Stimulated activated CD8-positive, alpha-beta memory T cell treated with anti-CD3 and anti-CD28 coated beads, Interleukin-12 subunit alpha, Interleukin-12 subunit beta, amount 100 ng/mL, for 24 hours (primary cell): ENCODE data around the gene HTT.
"Not testable (repeated sequence)": the region's sequence is repeated elsewhere in the genome, so short reads cannot be mapped to it uniquely, and the experiment has no call there.

Experiments used
- DNase-seq: peaks from one replicate; pipeline ENCODE4 v3.0.0-alpha.2; 2020; ENCODE audit errors: extremely low read depth

HTT gene

GRCh38 chr4:3082925-3083515 is 8.5 kb downstream of the HTT start:
- no peak for DNase-seq

DNA sequence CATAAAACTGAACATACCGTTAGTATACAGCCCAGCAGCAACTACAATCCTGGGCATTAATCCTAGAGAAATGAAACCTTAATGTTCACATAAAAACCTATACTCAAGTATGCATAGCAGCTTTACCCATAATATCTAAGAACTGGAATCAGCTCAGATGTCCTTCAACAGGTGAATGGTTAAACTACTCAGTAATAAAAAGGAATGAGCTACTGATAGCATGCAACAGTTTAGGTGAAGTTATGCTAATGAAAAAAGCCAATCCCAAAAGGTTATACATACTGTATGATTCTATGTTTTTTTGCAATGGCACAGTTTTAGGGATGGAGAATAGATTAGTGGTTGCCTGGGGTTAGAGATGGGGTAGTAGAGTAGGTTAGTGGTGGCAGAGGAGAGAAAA is 9.3 kb downstream of the HTT start:
- no peak for DNase-seq

DNA sequence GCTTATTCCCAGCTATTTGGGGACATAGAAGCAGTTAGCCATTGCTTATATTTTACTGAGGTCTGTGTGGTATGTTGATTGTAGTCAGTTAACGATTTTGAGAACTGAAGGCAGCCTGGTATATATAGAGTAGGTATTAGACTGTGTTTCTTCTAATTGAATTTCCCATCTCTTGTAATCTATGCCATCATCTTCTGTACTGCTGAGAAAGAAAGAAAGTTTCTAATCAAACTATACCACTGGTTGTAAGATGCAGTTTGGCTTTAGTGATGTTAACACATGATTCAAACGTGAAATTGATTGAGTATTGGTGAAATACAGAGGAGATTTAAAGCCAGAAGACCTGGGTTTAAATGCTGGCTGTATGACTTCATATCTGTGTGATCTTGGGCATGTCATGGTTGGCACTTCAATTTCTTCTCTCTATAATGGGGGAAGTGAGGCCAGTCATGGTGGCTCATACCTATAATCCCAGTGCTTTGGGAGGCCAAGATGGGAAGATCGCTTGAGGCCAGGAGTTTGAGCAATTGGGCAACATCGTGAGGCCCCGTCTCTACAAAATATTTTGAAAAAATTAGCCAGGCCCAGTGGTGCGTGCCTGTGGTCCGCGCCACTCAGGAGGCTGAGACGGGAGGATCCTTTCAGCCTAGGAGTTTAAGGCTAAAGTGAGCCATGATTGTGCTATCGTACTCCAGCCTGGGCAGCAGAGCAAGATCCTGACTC is 11.6 kb downstream of the HTT start:
- DNase-seq = no peak

DNA sequence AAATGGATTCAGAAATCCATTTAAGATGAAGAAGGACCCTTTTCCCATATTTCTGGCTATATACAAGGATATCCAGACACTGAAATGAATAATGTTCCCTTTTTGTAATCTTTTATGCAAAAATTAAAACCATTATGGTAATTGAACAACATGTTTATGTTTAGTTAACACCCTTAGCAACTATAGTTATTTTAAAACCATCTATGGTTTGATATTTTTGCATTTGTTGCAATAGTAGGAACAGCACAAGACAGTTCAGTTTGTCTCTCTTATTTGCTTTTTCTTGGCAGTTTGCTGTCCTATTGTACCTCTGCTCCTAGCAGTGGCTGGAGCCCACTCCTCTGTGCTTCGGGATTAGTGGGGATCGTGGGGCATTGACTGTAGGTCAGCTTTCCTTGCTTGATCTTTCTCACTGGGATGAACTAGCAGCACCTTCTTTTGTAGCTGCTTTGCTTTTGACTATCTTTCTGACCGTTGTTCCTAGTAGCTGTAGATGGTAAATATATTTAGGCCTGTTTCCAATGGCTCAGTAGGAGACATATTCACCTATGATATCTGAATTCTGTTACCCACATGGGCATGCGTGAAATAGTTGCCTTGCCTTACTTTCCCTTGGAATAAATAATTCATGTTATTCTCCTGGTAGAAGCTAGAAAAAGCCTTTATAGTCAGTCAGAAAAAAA is 12.8 kb downstream of the HTT start:
- no peak for DNase-seq

DNA sequence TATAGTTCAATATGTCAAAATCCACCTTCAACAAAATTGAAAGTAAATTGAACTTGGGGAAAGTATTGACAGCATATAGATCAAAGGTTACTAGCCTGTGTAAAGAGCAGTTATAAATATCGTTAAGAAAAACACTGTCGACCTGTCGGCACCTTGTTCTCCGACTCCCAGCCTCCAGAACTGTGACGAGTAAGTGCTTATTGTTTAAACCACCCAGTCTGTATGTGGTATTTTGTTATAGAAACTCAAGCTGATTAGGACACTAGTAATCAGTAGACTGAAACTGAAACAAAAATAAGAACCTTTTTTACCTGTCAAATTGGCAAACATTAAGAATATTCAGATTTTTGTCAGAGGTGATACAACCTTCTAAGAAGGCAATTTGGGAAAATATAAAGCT is 17.0 kb downstream of the HTT start:
- DNase-seq = no peak

DNA sequence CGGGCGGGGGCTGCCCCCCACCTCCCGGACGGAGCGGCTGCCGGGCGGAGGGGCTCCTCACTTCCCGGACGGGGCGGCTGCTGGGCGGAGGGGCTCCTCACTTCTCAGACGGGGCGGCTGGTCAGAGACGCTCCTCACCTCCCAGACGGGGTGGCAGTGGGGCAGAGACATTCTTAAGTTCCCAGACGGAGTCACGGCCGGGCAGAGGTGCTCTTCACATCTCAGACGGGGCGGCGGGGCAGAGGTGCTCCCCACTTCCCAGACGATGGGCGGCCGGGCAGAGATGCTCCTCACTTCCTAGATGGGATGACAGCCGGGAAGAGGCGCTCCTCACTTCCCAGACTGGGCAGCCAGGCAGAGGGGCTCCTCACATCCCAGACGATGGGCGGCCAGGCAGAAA is 20.2 kb downstream of the HTT start:
- DNase-seq = not testable (repeated sequence)

GRCh38 chr4:3096202-3096601 is 21.7 kb downstream of the HTT start:
- no peak for DNase-seq

DNA sequence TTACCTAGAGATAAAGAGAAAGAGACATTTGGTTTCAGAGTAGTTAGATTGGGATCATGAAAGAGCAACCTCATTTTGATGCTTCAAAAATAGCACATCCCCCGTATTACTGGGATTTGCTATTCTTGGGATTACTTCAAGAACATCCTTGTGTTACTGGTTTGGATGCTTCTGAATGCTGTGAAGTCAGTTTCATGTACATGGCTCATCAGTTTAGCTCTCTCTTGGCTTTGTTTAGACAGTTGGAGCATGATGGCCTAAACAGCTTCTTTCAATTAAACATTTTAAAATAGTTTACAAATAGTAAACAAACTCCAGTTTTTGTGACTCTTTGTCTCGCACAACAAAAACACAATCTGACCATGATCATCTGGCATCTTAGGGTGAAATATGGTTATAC is 23.9 kb downstream of the HTT start:
- DNase-seq = no peak

GRCh38 chr4:3106339-3107186 is 32.1 kb downstream of the HTT start:
- DNase-seq = peak; percentile 63

DNA sequence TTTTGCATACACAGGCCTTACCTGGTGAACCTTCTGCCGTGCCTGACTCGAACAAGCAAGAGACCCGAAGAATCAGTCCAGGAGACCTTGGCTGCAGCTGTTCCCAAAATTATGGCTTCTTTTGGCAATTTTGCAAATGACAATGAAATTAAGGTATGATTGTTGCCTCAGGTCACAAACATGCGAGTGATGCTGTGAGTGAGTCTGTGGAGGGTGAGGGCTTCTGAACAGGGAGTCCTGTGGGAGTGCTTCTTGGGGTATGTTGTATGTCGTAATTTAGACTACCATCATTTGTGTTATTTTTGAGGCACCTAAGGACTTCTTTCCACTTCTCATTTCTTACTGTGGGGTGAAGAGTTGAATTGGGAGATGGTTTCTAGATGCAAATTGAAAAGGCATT is 32.8 kb downstream of the HTT start:
- no peak for DNase-seq

DNA sequence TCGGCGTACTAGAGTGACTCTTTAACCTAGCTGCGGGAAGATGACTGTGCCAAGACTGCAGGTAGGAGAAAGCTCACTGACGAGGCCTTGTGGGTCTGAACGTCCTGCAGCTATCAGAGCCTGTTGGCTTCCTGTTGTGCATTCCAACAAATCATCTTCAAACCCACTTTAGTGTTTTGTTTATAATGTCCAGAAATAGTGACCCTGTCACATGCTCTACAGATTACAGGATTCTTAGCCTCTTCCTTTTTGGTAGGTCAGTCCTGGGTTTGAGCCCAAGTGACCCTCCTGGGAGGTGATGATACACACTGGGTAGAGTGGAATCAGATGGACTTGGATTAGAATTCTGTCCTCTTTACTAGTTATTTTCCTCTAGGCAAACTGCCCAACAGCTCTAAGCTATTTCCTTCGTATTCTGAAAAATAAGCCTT is 33.2 kb downstream of the HTT start:
- no peak for DNase-seq

- no peak for DNase-seq
Observed at GRCh38 chr4:3108211-3108610, 33.7 kb downstream of the HTT start.

GRCh38 chr4:3111461-3111860 is 37.0 kb downstream of the HTT start:
- DNase-seq = no peak

DNA sequence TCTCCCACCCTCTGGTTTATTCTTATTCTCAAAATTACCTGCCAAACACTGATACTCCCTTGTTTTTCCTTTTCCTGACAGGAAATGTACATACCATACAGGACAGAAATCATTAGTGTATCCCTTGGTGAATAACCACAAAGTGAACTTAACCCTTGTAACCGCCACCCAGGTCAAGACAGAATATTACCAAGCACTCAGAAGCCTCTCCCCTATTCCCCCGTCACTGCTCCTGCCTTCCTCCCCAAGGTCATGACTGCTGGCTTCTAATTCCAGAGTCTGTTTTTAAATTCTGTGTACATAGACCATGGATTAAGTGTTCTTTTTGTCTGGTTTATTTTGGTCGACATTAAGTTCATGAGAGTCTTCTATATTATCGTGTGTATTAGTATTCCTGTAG is 37.7 kb downstream of the HTT start:
- no peak for DNase-seq

DNA sequence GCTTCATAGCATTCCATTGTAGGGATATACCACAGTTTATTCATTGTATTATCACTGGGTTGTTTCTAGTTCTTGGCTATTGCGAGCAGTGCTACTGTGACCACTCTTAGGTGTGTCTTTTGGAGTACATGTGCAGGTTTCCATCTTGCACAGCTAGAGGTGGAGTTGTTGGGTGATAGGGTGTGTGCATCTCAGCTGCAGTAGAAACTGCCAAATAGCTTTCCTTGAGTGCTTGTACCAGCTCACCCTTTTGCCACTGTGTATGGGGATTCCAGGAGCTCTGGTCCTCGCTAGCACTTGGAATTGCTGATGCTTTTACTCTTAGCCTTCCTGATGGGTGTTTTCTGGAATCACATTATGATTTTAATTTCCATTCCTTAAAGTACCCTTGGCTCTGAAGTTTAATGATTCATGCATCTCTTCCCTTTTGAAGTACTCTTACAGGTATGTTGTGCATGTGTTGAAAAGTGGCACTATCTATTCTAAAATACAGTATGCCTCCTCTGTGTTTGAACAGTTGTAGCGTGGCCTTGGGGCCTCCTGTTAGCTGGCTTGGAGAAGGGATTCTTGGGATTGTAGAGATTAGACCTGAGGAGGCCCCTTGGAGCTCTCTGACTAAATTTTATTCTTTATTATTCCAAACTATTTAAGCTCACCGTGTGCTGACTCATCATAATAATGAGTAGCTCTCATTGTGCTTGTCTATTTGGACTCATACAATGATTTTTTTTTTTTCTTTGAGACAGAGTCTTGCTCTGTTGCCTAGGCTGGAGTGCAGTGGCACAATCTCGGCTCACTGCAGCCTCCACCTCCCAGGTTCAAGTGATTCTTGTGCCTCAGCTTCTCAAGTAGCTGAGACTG is 38.4 kb downstream of the HTT start:
- no peak for DNase-seq

- no peak for DNase-seq
Observed at GRCh38 chr4:3114377-3114776, 39.9 kb downstream of the HTT start.

GRCh38 chr4:3115637-3116270 is 41.3 kb downstream of the HTT start:
- no peak for DNase-seq

DNA sequence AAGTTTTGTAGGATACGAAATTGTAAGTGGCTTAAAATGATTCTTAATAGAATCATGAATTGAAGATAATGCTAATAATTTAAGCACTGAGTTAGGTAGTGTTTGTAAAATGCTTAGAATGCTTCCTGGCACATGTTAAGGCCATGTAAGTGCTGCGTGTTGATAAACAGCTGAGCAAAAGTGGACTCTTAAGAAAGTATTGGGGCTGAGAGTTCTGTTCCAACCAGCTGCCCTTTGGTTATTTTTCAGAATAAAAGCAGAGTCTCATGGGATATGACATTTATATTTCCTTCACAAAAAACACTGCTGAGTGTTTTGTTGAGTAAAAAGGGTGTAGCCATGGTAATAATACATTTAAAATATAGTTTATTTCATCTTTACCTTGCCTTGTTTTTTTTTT is 42.5 kb downstream of the HTT start:
- no peak for DNase-seq

DNA sequence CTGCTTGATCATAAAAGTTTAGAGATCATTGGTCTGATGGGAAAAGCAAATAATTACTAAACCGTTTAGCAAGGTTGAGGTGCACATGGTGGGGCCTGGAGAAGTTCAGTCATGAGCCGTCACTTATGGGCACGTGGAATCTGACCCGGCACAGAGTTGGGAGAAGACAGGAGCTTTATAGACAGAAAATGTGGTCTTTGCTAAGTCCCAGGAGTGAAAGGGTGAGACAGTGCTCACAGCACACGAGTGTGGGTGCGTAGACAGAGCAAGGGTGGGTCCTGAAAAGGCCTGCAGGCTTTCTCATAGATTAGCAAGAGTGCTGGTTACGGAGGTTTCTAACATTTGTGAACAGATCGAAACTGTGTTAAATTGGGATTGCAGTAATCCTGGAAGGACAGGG is 43.8 kb downstream of the HTT start:
- DNase-seq = no peak

GRCh38 chr4:3119464-3119863 is 45.0 kb downstream of the HTT start:
- no peak for DNase-seq

DNA sequence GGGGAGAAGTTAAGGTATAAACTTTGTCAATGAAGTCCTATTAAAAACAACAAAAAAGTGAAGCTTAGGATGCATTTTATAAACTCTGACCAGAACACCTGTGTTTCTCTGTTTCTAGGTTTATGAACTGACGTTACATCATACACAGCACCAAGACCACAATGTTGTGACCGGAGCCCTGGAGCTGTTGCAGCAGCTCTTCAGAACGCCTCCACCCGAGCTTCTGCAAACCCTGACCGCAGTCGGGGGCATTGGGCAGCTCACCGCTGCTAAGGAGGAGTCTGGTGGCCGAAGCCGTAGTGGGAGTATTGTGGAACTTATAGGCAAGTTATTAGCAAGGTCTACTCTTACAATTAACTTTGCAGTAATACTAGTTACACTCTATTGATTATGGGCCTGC is 46.6 kb downstream of the HTT start:
- DNase-seq = no peak
